Gastroesophageal sphincter (tissue), 4 donors: ENCODE measurements around the gene CPA5. TPM values are rescaled to one million over a fixed set of nuclear protein-coding genes. Genes with fewer than 3 reads are reported as not detected.

Experiments used
- ATAC-seq: fragments of 150-250 bp; one replicate; pipeline ENCODE4 v1.9.1; 2016; ENCODE audit warnings: mild to moderate bottlenecking, moderate library complexity
- H3K27ac ChIP-seq, 4 donors: fragments of 200-600 bp; sonication (generic) in 3 of 4; 1 replicate in 3 of 4; 2 replicates in 1 of 4; pipeline ENCODE4 v1.5.1; 2016 to 2019
- H3K27me3 ChIP-seq: fragments of 200-600 bp; sonication (generic); one replicate; pipeline ENCODE4 v1.5.1; 2019
- H3K36me3 ChIP-seq, 2 donors: fragments of 200-600 bp; sonication (generic); one replicate each; pipeline ENCODE4 v1.5.1; 2019; ENCODE audit warnings: control low read depth in 1 of 2
- H3K4me1 ChIP-seq, 3 donors: fragments of 200-600 bp; sonication (generic); 1 replicate in 2 of 3; 2 replicates in 1 of 3; pipeline ENCODE4 v1.5.1; 2016 to 2019; ENCODE audit warnings: control low read depth in 2 of 3
- H3K4me3 ChIP-seq, 2 donors: fragments of 200-600 bp; sonication (generic); one replicate each; pipeline ENCODE4 v1.5.1; 2019; ENCODE audit warnings: mild to moderate bottlenecking in 1 of 2, moderate library complexity in 1 of 2
- H3K9me3 ChIP-seq, 3 donors: fragments of 200-600 bp; sonication (generic); one replicate each; pipeline ENCODE4 v1.5.1; 2017 to 2019; ENCODE audit warnings: control low read depth in 2 of 3
- CTCF ChIP-seq, 4 experiments: fragments of 200-600 bp in 2 of 4; fragments of 450-650 bp in 2 of 4; sonication (generic) in 1 of 4; IDR thresholded peaks; one replicate each; pipeline ENCODE4 v1.5.1; 2017 to 2019; ENCODE audit warnings: antibody characterized with exemption in 4 of 4, mild to moderate bottlenecking in 2 of 4, moderate library complexity in 2 of 4
- EP300 ChIP-seq: sonication (generic); formaldehyde crosslinking; IDR thresholded peaks from one replicate; pipeline ENCODE4 v1.6.1; 2017; ENCODE audit warnings: antibody characterized with exemption, mild to moderate bottlenecking
- POLR2A ChIP-seq, 2 donors: fragments of 450-650 bp; IDR thresholded peaks; one replicate each; pipeline ENCODE4 v1.6.1; 2017; ENCODE audit warnings: antibody characterized with exemption in 2 of 2, mild to moderate bottlenecking in 2 of 2, moderate library complexity in 1 of 2
- POLR2AphosphoS5 ChIP-seq: sonication (generic); formaldehyde crosslinking; IDR thresholded peaks from one replicate; pipeline ENCODE4 v1.6.1; 2017; ENCODE audit warnings: antibody characterized with exemption
- WGBS, 2 donors: methylation state at CpG; one replicate each; pipeline ENCODE4 v1.1.5; 2018; ENCODE audit warnings: low coverage in 1 of 2; 5-methylcytosine and 5-hydroxymethylcytosine counted together
- total RNA-seq, 4 donors: library from RNA; depleted of rRNA; stranded (reverse); fragments of >200 nt; gene quantifications; one replicate each; pipeline ENCODE4 v1.1.0, GENCODE V29; 2016

The CPA5 gene
- total RNA-seq, 4 donors from 2014 or later, result not detected

GRCh38 chr7:130352194-130353074 lies 7.8 kb downstream of the CPA5 start:
- H3K4me1 ChIP-seq, result peaks cover 0 to 46% (median 27%) of the 10 kb centered on the region in 3 donors
- H3K4me3 ChIP-seq, result no peak overlapping the region
- no peaks in the 10 kb centered on the region for H3K9me3 ChIP-seq
- WGBS, 2 donors, result 47 to 61% methylated on average over 9 to 18 of the region's 20 CpGs
- TF ChIP-seq CTCF (IDR thresholded peaks at IDR 0.05) (no peak), POLR2AphosphoS5 (peak; percentile 13), POLR2A (IDR thresholded peaks at IDR 0.05) (no peak)
- H3K27ac ChIP-seq, result peak overlapping the region in 3 of 4 donors; percentile 35 to 70 (median 69)
- no peaks in the 10 kb centered on the region for H3K27me3 ChIP-seq
- no peak for ATAC-seq
- no peaks in the 10 kb centered on the region for H3K36me3 ChIP-seq

- 90 to 97% methylated on average over 7 of the region's 7 CpGs for WGBS, 2 donors
- Histone ChIP-seq H3K9me3 (no peaks in the 10 kb centered on the region), H3K27me3 (no peaks in the 10 kb centered on the region), H3K27ac (peak overlapping the region in 2 of 4 donors; percentile 38 to 69), H3K4me1 (peaks cover 0 to 48% (median 29%) of the 10 kb centered on the region in 3 donors), H3K4me3 (no peak overlapping the region), H3K36me3 (no peaks in the 10 kb centered on the region)
- TF ChIP-seq CTCF (IDR thresholded peaks at IDR 0.05) (no peak), EP300 (no peak), POLR2A (IDR thresholded peaks at IDR 0.05) (no peak), POLR2AphosphoS5 (no peak)
- ATAC-seq, result no peak
Observed at GRCh38 chr7:130353196-130353595, 8.6 kb downstream of the CPA5 start.

GRCh38 chr7:130356121-130356875 lies 11.7 kb downstream of the CPA5 start:
- peaks cover 0 to 15% (median 0%) of the 10 kb centered on the region in 3 donors for H3K9me3 ChIP-seq
- H3K4me1 ChIP-seq, result peaks cover 0 to 41% (median 23%) of the 10 kb centered on the region in 3 donors
- TF ChIP-seq POLR2AphosphoS5 (peak; percentile 72), CTCF (IDR thresholded peaks at IDR 0.05) (no peak)
- H3K27me3 ChIP-seq, result no peaks in the 10 kb centered on the region
- H3K4me3 ChIP-seq, result no peak overlapping the region
- ATAC-seq, result peak; percentile 76
- no peaks in the 10 kb centered on the region for H3K36me3 ChIP-seq
- H3K27ac ChIP-seq, result peak overlapping the region; percentile 32 to 77 (median 70)
- 24 to 42% methylated on average over 2 to 9 of the region's 9 CpGs for WGBS, 2 donors

GRCh38 chr7:130356876-130357611 lies 12.4 kb downstream of the CPA5 start:
- Histone ChIP-seq H3K27ac (peak overlapping the region; percentile 32 to 77 (median 70)), H3K4me1 (peaks cover 0 to 33% (median 19%) of the 10 kb centered on the region in 3 donors), H3K27me3 (no peaks in the 10 kb centered on the region), H3K36me3 (no peaks in the 10 kb centered on the region), H3K4me3 (no peak overlapping the region), H3K9me3 (peaks cover 0 to 15% (median 0%) of the 10 kb centered on the region in 3 donors)
- TF ChIP-seq POLR2AphosphoS5, result peak; percentile 85
- TF ChIP-seq EP300, result no peak
- peak; percentile 78 for ATAC-seq
- 46 to 57% methylated on average over 9 to 12 of the region's 16 CpGs for WGBS, 2 donors

GRCh38 chr7:130358471-130358870 lies 13.9 kb downstream of the CPA5 start:
- Histone ChIP-seq H3K9me3 (peaks cover 0 to 15% (median 0%) of the 10 kb centered on the region in 3 donors), H3K36me3 (no peaks in the 10 kb centered on the region), H3K4me1 (peaks cover 0 to 21% (median 14%) of the 10 kb centered on the region in 3 donors), H3K27me3 (no peaks in the 10 kb centered on the region), H3K27ac (no peak overlapping the region), H3K4me3 (no peak overlapping the region)
- 100% methylated on average over 2 of the region's 4 CpGs; no CpG with 5 or more reads in 1 of the 2 donors for WGBS, 2 donors
- TF ChIP-seq POLR2A (IDR thresholded peaks at IDR 0.05) (no peak), EP300 (no peak), POLR2AphosphoS5 (no peak), CTCF (IDR thresholded peaks at IDR 0.05) (no peak)
- no peak for ATAC-seq
